GM12801 (cell line): ENCODE results near the gene NEB.

Experiments used
- CTCF ChIP-seq: IDR thresholded peaks from one replicate; pipeline ENCODE4 v1.5.1; 2011; ENCODE audit warnings: control low read depth; ENCODE audit not compliant: insufficient read length; ENCODE audit errors: extremely low read depth

Gene NEB

DNA sequence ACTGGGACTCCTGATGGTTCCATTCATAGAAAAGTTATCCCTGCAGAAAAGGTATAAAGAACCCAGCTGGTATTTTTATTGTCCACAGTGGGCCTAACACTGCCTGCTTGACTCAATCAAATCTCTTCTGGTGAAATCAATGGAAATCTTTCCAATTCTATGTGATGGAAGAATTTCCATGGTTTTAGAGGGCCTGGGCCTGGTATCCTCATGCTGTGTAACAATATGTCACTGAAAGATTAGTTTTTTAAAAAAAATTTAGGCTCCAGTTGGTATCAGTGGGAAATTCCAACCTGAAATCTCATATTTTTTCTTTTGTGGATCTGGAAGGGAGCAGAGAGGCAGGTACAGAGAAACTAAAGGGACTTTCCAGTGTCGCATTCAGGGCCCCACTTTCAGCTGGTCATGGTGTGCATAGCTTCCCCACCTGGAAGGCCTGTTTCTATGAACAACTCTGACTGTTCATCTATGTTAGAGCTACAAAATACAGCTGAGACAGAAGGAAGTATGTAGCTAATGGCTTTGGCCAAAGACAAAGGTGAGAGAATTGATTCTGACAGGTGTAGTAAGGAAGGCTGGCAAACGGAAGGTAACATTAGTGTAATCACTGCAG lies 20.9 kb downstream of the NEB start:
- TF ChIP-seq CTCF = no peak

DNA sequence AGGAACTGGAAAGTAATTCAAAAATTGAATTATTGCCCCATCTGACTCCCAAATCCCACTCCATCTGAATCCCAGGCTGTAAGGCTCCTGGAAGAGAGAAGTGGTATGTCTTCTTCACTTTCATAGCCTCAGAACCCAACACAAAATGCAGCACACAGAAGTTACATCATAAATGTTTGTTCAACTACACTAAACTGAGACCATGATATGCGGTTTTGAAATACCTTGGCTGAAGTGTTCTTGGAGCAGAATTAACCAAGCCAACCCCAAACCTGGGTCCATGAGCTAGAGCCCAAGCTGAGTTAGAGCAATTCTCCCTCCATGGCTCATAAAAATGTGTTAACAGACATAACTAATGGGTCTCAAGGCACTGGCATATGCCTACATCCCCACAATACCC lies 23.3 kb downstream of the NEB start:
- TF ChIP-seq CTCF = no peak

GRCh38 chr2:151708788-151709187 lies 25.5 kb downstream of the NEB start:
- TF ChIP-seq CTCF = no peak

DNA sequence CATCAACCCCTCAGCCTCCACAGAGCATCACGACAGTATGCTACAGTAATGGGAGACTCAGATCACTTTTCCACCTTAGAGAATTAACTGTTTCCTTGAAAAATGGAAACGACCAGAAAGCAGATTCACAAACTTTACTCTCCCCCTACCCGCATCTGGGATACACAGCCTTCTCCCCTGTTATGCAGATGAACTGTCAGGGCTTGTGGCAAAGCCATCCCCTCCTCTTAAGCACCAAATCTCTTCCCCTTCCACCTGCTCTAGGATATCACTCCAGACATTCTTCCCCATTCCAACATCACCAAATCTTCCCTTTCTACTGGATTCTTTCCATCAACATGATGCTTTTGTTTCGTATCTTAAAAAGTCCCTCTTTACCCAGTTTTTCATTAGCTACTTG lies 26.4 kb downstream of the NEB start:
- no peak for TF ChIP-seq CTCF

DNA sequence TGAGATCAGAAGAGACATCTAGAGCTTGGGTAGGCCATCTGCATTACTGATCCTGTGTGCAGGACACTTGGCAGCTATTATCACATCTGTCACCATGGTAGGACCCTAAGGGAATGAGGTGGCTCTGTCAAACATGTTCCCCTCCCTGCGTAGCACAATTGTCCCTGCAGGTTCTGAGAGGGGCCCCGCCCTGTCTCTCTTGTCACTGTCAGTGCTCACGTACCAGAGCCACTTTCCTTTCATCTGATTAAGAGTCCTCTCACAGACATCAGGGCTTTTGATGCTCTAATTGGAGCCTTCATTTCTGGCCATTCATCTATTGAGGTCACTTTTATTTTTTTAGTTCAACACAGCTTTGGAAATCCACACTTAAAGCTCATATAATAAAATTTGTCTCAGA lies 38.5 kb downstream of the NEB start:
- TF ChIP-seq CTCF = no peak

DNA sequence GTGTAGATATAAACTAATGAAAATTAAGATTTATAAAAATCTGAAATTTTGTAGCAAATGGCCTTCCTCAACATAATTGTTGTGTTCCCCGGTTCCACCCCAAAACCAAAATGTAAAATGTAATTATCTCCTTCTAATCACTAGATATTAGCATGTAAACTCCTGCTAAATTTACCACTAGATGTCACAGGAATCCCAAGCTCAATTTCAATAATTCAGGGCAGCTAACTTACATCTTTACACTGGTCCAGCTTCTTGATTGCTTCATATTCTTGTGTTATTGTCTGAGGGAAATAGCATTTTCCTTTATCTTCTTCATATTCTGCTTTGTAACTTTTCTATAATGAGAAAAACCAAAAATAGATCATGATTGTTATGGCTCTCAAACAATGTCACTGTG lies 42.6 kb downstream of the NEB start:
- no peak for TF ChIP-seq CTCF

DNA sequence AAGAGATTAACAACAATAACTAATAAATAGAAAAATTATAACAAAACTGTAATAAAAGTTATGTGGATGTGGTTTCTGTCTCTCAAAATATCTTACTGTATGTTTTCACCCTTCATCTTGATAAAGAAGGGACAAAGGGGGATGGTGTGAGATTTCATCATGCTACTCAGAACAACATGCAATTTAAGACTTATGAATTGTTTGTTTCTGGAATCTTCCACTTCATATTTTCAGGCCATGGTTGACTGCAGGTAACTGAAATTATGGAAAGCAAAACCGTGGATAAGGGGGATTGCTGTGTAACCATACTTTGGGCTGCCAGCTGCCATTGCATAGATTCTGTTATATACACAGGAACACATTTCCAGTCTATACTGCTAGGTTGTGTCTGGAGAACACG lies 45.6 kb downstream of the NEB start:
- no peak for TF ChIP-seq CTCF
